ENCODE measurements around the gene GRK2. TPM values are rescaled to one million over a fixed set of nuclear protein-coding genes. Genes with fewer than 3 reads are reported as not detected.
A peak's percentile ranks its signal among the peaks of the same experiment; 100 is the strongest.

Gene GRK2
- polyA plus RNA-seq, 5 donors: 43.6 to 75.6 (median 57.5) TPM

- DNase-seq: no peak
These were observed 14.7 kb downstream of the GRK2 start for GRCh38 chr11:67280788-67281551.

GRCh38 chr11:67281552-67282150 lies 15.4 kb downstream of the GRK2 start:
- no peak for DNase-seq

- no peak for DNase-seq
These were observed 16.0 kb downstream of the GRK2 start for GRCh38 chr11:67282155-67282875.

GRCh38 chr11:67282876-67283371 lies 16.7 kb downstream of the GRK2 start:
- DNase-seq: no peak

- DNase-seq: no peak
These were observed 17.2 kb downstream of the GRK2 start for GRCh38 chr11:67283481-67283963.

- no peak for DNase-seq
These were observed 18.7 kb downstream of the GRK2 start for GRCh38 chr11:67284811-67285540.

- no peak for DNase-seq
These were observed 19.5 kb downstream of the GRK2 start for GRCh38 chr11:67285541-67286498.

GRCh38 chr11:67286621-67287333 lies 20.5 kb downstream of the GRK2 start:
- no peak for DNase-seq

- DNase-seq: no peak
These were observed 21.3 kb downstream of the GRK2 start for GRCh38 chr11:67287355-67288197.

- no peak for DNase-seq
These were observed 21.9 kb downstream of the GRK2 start for GRCh38 chr11:67288198-67288451.

- peak; percentile 91 to 92 for DNase-seq
These were observed 22.4 kb downstream of the GRK2 start for GRCh38 chr11:67288452-67289225.

- DNase-seq: no peak
These were observed 23.0 kb downstream of the GRK2 start, which contains the start of gene ANKRD13D for GRCh38 chr11:67289226-67289650. Gene ANKRD13D, plus strand, starts transcription at chr11:67289303. Its CDS starts 158 bp downstream, at chr11:67289461.

GRCh38 chr11:67289651-67290479 lies 23.6 kb downstream of the GRK2 start:
- no peak for DNase-seq

- DNase-seq: no peak
These were observed 24.5 kb downstream of the GRK2 start for GRCh38 chr11:67290801-67291200.

- DNase-seq: no peak
These were observed 25.5 kb downstream of the GRK2 start for GRCh38 chr11:67291481-67292381.

- DNase-seq: no peak
These were observed 26.4 kb downstream of the GRK2 start for GRCh38 chr11:67292671-67293070.
